ENCODE data around the gene RRAGD.

The RRAGD gene

DNA sequence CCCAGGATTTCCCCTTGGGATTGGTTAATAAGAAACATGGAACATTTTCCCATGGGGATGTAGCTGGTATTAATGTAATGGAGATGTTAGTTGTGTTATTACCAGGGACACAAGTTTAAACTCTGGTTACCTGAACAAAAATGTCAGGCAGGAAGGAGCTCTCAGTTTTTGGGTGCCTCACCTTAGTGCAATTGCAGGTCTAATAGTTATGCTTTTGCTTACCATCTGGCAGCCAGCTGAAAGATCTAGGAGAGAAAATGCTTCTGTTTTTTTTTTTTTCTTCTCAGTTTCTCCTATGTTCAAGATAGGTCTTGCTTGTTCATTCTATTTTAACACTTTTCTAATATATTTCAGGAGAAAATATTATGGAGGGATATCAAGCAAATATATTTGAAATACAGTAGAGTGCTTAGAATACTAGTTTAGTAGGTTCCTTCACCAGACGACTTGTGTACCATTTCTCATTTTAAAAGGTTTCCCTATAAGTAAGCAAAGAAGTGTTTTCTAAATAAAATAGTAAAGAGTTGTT lies 55.4 kb downstream of the RRAGD start:
- no peak for DNase-seq (ENCODE audit: low read depth)
- TF ChIP-seq, protein P1, sequence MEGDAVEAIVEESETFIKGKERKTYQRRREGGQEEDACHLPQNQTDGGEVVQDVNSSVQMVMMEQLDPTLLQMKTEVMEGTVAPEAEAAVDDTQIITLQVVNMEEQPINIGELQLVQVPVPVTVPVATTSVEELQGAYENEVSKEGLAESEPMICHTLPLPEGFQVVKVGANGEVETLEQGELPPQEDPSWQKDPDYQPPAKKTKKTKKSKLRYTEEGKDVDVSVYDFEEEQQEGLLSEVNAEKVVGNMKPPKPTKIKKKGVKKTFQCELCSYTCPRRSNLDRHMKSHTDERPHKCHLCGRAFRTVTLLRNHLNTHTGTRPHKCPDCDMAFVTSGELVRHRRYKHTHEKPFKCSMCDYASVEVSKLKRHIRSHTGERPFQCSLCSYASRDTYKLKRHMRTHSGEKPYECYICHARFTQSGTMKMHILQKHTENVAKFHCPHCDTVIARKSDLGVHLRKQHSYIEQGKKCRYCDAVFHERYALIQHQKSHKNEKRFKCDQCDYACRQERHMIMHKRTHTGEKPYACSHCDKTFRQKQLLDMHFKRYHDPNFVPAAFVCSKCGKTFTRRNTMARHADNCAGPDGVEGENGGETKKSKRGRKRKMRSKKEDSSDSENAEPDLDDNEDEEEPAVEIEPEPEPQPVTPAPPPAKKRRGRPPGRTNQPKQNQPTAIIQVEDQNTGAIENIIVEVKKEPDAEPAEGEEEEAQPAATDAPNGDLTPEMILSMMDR (IDR thresholded peaks at IDR 0.05; ENCODE audit: low read depth, low read length, missing control alignments) = no peak
- no peak overlapping the region; the same call in 1 of the 2 replicates for H3K4me3 ChIP-seq (ENCODE audit: low read depth, low read length)

DNA sequence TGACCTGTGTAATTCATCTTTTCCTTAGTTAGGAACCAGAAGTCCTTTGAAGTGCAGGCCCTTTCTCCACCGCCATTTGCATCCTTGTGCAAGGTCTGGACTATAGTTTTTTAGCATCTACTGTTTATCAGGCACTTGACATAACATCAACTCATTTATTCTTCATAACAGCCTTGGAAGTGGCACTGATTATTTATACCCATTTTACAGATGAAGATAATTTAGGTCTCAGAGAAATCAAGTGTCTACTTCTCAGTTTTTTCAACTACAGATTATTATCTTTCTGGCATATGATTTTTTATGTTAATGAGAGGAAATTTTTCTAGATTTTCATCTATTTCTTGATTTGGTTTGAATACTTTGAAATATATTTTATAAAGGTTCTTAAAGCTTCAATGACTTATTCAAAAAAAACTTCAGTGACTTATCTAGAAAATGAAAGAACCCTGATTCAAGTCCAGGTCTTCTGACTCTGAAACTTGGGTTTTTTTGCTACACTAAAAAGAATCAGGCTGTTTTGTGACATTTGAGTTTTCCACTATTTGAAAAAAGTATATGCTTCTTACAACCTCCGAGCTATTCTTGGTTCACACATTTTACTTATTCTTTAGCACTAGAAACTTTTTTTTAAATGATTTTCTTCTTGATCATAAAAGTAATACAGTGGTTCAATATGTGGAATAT lies 56.4 kb downstream of the RRAGD start:
- TF ChIP-seq, protein P1 (IDR thresholded peaks at IDR 0.05; ENCODE audit: low read depth, low read length, missing control alignments) = no peak
- no peak overlapping the region for H3K4me3 ChIP-seq (ENCODE audit: low read depth, low read length)
- no peak for DNase-seq (ENCODE audit: low read depth)

DNA sequence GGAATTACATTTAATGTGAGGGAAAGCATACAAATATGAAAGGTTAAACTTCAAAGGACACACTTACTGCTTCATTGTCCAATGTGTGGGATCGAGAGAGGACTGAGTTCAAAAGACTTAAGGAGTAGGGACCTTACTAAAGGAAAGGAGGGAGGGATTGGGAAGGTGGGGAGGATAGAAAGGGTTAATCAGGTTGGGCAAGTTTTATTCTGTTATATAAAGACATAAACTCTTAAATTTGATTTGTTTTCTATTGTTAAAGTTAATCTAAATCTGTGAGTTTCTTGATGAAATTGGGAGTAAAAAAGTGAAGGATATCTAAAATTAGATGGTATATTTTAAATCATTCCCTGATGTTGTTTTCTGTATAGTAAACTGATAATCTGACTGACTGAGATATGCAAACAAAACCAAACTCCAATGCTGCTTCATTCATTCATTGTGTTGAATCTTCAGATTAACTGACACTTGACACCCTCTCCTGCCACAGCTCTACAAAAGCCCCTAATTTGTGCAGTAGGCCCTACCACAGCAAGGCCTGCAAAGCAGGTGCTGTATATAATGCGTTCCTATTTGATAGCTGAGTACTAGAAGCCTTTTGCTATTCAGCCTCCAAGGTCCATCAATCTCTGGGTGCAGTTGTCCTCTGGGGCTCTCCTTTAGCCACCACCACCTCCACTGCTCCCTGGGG lies 58.2 kb downstream of the RRAGD start:
- H3K4me3 ChIP-seq (ENCODE audit: low read depth, low read length) = peak overlapping the region; percentile 96
- TF ChIP-seq, protein P1 (IDR thresholded peaks at IDR 0.05; ENCODE audit: low read depth, low read length, missing control alignments) = no peak
- DNase-seq (ENCODE audit: low read depth) = no peak

GRCh38 chr6:89353118-89353556 lies 58.9 kb downstream of the RRAGD start:
- DNase-seq (ENCODE audit: low read depth) = no peak
- TF ChIP-seq, protein P1 (IDR thresholded peaks at IDR 0.05; ENCODE audit: low read depth, low read length, missing control alignments) = no peak
- peak overlapping the region; percentile 96 for H3K4me3 ChIP-seq (ENCODE audit: low read depth, low read length)

DNA sequence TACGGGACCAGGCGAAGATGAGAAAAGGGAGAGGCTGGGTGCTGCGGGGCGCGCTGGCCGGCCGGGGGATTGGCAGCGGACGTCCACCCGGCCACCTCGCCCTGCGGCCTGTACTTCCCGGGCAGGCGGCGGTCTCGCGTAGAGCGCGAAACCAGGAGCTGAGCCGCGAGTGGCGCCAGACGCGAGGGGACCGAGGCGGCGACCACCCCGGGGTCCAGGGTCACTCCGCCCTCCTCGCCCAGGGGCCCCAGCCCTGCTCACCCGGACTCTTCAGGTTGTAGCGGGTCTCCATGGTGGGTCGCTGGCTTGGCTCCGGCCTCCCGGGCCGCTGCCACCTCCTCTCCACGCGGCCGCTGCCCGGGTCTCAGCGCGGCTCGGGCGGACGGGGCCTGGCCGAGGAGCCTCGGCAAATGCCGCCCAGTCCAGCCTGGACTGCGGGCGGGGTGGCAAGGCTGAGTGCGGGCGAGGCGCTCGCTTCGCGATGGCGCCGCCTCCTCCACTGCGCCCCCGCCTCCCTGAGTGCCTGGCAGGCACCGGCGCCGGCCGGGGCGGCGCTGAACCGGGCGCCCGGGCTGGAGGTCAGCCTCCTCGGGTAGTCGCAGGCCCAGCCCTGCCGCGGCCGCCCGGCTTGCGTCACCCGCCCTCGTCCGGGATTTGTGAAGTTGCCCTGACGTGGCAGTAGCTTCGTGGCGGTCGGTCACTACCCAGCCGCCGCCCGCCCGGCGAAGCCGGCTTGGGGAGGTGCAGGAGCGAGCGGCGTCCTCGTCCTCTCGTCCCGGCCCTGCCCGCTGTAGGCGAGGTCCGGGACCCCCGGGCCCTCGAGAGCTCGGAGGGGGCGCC lies 59.6 kb downstream of the RRAGD start, which contains the start of gene UBE2J1:
Gene UBE2J1, minus strand, starts transcription at position 445 of the 840 bp plus-strand sequence. Its CDS starts 153 bp downstream, at position 292.
- no peak for DNase-seq (ENCODE audit: low read depth)
- H3K4me3 ChIP-seq (ENCODE audit: low read depth, low read length) = peak within 1 kb of the TSS; percentile 96
- TF ChIP-seq, protein P1 (IDR thresholded peaks at IDR 0.05; ENCODE audit: low read depth, low read length, missing control alignments) = no peak

DNA sequence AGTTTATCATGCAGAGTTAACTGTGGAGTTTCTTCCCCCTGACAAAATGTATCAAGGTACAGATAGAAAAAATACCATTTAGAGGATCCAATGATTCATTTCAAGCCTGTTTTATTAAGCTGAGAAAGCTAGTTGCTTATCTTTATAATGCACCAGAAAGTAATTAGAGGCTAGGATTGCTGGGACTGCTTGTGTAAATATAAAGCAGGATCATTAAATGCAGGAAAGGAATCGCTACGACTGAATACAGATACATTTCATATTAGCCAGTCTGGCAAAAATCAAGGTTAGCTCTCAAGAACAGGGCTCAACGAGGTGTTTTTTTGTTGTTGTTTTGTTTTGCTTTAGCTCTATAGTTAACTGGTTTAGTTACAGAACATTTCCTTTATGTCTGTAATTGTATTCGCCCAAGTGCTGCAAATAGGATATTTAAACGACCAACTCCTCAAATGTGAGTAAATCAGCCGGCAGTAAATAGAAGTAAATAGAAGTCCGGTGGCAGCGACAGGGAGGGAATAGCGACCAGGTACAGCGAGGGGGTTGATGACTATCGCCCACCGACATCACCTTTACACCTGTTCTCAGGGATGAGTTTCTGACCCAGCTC lies 60.3 kb downstream of the RRAGD start:
- H3K4me3 ChIP-seq (ENCODE audit: low read depth, low read length) = peak overlapping the region; percentile 96
- TF ChIP-seq, protein P1 (IDR thresholded peaks at IDR 0.05; ENCODE audit: low read depth, low read length, missing control alignments) = no peak
- DNase-seq (ENCODE audit: low read depth) = no peak

All from GM12864 (cell line).